HFF-Myc (cell line): Measurements from ENCODE around the gene RIN1.
"Not testable (repeated sequence)": the region's sequence is repeated elsewhere in the genome, so short reads cannot be mapped to it uniquely, and the experiment has no call there.

Experiments used
- DNase-seq: peaks from one replicate; pipeline ENCODE4 v3.0.0-alpha.2; 2011; ENCODE audit warnings: low read depth; ENCODE audit errors: extremely low read depth
- H3K4me3 ChIP-seq: replicated peaks from 2 replicates; pipeline ENCODE4 v1.5.1; 2011; ENCODE audit warnings: low read depth, mild to moderate bottlenecking, control low read depth, low read length
- CTCF ChIP-seq: IDR thresholded peaks from 2 replicates; pipeline ENCODE4 v1.5.1; 2012; ENCODE audit warnings: mild to moderate bottlenecking, low read depth, low read length, control low read depth; ENCODE audit errors: missing control alignments

Gene RIN1

GRCh38 chr11:66326261-66327111 is 9.7 kb downstream of the RIN1 start:
- TF ChIP-seq CTCF: no peak
- no peak for DNase-seq
- no peak overlapping the region for H3K4me3 ChIP-seq

DNA sequence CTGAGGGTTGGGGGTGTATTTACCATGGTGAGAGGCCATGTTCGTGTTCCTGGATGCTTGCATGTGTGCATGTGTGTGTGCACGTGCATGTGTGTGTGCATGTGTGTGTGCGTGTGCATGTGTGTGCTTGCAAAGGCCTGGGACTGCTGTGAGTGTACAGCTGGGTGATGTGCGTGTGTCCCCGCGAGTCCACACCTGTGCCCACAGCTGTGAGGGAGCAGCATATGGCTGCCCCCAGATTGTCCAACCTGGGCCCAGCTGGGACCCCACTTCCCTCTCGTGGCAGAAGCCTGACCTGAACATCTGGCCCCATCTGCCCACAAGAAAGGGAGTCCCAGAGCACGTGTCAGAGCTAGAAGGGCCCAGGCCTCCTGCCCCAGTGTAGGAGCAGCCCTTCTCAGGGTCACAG is 11.0 kb downstream of the RIN1 start:
- no peak for TF ChIP-seq CTCF
- DNase-seq: no peak

GRCh38 chr11:66324664-66325063 is 11.6 kb downstream of the RIN1 start:
- TF ChIP-seq CTCF: no peak
- DNase-seq: no peak
- H3K4me3 ChIP-seq: no peak overlapping the region

More for the DNA sequence above, 11.0 kb downstream of the RIN1 start:
- no peak overlapping the region for H3K4me3 ChIP-seq

- no peak for TF ChIP-seq CTCF
Observed at GRCh38 chr11:66323684-66324083, 12.6 kb downstream of the RIN1 start.

DNA sequence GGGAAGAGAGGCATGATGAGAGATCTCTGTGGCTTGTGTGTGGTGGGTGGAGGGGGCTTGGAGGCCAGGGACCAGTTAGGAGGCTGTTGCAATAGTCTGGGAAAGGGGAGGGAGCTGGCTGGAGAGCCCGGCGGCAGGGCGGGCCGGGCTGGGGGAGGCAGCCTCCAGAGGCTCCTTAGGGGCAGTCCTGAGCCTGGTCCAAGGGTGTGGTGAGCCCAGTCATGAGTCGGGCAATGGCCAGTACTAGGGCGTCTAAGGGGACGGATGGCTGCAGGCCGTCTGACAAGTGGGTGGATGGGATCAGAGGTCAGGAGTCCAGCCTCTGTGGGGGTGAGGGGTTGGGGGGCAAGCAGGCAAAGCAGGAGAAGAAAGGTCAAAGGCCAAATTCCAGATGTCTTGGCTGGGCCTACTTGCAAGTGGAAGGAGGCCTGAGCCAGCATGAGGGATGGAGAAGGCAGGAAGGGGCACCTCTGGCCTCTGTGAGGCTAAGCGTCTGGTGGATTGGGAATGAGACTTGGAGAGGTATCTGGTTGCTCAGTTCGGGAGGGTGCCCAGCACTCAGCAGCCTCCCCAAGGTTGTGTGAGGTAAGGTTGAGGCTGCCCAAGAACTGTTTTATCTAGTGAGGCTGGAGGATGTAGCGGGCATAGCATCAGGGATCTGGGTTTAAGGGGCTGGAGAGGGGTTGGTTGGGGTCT is 13.4 kb downstream of the RIN1 start:
- no peak overlapping the region for H3K4me3 ChIP-seq
- DNase-seq: no peak
- no peak for TF ChIP-seq CTCF

More at GRCh38 chr11:66323684-66324083, 12.6 kb downstream of the RIN1 start:
- H3K4me3 ChIP-seq: no peak overlapping the region
- DNase-seq: no peak

- no peak for TF ChIP-seq CTCF
- no peak for DNase-seq
Observed at GRCh38 chr11:66321606-66322005, 14.6 kb downstream of the RIN1 start.

GRCh38 chr11:66320748-66321147 is 15.5 kb downstream of the RIN1 start:
- not testable (repeated sequence) for H3K4me3 ChIP-seq, DNase-seq

More at GRCh38 chr11:66321606-66322005, 14.6 kb downstream of the RIN1 start:
- H3K4me3 ChIP-seq: no peak overlapping the region

DNA sequence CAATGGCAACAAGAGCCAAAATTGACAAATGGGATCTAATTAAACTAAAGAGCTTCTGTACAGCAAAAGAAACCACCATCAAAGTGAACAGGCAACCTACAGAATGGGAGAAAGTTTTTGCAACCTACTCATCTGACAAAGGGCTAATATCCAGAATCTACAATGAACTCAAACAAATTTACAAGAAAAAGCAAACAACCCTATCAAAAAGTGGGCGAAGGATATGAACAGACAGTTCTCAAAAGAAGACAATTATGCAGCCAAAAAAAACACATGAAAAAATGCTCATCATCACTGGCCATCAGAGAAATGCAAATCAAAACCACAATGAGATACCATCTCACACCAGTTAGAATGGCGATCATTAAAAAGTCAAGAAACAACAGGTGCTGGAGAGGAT is 15.9 kb downstream of the RIN1 start:
- not testable (repeated sequence) for DNase-seq

More for the DNA sequence above, 15.9 kb downstream of the RIN1 start:
- H3K4me3 ChIP-seq: not testable (repeated sequence)
